HG03354 (cell line): ENCODE results near the gene NLN.
"Not testable (repeated sequence)": the region's sequence is repeated elsewhere in the genome, so short reads cannot be mapped to it uniquely, and the experiment has no call there.

ENCODE experiments used
- ATAC-seq: cut with Tn5 transposase; IDR thresholded peaks from one replicate; pipeline ENCODE4 v1.9.1; 2021; ENCODE audit warnings: mild to moderate bottlenecking; ENCODE audit not compliant: unreplicated experiment, poor library complexity, severe bottlenecking

NLN gene

DNA sequence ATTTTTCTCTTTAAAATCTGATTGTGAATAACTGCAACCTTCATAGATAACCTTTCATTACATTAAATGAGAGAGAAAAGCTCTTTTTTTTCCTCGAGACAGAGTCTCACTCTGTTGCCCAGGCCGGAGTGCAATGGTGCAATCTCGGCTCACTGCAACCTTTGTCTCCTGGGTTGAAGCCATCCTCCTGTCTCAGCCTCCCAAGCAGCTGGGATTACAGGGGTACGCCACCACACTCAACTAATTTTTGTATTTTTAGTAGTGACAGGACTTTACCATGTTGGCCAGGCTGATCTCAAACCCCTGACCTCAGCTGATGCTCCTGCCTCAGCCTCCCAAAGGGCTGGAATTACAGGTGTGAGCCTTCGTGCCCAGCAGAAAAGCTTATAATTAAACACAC is 134.5 kb downstream of the NLN start:
- ATAC-seq, result no peak

DNA sequence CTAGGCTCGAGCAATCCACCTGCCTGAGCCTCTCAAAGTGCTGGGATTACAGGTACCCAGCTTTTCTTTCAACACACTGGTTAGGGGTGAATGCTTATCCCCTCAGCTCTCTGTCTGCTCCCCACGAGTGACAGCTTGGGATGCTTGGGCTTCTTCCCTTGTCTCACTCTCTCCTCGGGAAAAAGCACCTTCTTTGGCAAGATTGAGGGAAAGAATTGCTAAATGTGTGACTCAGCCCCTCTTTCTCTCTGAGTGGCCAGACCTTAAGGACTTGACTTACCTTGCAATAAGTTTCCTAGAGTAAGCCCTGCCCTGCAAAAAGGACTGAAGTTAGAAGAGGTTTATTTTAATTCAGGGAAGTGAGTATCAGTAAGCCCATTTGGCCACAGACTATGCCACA is 136.3 kb downstream of the NLN start:
- no peak for ATAC-seq

DNA sequence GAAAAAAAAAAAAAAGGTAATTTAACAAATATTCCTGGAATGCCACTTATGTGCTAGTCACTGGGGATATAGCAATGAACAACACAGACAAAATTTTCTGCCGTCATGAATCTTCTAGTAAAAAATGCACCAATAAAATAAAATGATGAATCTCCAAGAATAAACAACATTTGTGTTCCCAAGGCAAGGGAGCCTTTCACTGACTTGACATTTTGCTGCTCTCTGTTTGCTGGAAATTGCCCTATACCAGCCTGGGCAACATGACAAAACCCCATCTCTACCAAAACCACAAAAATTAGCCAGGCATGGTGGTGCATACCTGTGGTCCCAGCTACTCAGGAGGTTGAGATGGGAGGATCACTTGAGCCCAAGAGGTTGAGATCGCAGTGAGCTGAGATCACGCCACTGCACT is 139.8 kb downstream of the NLN start:
- no peak for ATAC-seq

DNA sequence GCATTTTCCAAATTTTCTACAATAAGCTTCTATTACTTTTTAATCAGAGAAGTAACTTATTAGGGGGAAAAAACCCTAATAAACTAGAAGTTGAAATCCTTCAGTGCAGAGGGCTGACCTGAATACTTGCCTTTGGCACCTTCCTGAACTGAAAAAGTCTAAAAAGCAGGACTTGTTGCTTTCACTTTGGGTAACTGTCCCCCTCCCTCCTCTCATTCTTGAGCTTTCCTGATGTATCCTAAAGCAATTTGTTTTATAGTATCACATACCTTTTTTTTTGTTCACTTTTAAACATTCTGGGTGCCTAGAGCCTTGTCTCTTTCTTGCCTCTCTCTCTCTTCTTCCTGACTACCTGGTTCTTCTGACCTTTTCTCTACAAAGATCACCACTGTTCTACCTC is 140.4 kb downstream of the NLN start:
- no peak for ATAC-seq

DNA sequence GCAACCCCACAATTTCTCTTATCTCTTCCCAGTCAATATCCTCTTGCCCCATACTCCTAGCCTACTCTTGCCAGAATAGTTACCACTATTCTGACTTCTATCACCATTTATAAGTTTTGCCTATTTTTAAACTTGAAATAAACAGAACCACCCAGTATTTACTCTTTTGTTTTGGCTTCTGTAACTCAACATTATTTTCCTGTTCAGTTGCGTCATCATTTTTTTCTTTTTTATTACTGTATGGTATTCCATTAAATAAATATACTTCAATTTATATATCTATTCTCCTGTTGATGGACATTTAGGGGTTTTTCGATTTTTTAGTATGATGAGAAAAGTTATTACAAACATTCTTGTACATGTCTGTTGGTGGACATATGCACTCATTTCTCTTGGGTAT is 141.7 kb downstream of the NLN start:
- ATAC-seq, result no peak

DNA sequence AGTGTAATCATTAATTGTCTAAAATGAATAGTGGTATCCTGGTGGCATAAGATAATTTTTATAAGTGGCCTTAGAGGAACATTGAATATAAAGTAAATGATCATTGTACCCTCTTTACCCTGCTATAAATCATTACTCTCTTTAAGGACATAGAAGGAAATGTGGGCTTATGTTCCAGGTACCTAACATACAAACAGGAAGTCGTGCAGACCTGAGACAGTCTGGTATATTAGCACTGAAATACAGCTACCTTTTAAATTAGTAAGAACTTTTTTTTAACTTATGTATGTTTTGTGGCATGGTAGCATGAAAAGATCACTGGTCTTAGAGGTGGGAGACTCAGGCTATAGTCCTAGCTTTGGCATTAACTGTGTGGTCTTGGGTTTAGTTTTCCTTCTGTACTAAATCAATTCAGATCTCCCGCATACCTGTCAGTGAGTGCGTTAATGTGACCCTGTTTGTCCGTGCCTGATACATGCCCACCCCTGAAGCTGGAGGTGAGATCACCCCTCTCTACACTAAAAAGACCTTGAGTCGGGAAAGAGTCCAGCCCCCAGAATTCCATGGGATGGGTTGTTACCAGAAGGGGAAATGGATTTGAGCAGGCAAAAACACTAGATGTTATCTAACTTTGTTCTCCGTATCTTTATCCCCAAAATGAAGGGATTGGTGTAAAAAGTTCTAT is 145.0 kb downstream of the NLN start:
- no peak for ATAC-seq

DNA sequence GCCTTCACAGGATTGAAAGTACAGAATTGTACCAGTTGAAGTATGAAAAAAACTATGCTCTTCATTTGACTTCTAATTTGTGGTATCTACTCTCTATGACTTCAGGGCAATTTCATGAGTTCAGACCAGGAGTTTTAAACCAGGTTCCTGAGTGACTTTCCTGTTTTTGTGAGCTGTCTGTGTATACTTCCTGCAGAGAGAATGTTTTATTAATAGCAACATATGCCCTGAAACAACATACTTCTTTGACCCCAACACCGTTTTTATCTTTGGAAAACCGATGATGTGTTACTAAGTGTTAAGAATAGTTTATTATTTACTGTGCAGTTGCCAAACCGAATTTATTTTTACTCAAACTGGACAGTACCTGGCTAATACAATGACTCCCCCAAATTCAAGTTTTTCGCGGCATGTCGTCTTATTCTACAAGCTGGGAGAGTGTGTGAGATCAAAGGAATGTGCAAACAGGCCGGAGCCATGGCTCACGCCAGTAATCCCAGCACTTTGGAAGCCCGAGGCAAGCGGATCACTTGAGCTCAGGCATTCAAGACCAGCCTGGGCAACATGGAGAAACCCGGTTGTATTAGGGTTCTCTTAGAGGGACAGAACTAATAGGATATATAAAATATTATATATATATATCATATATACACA is 145.7 kb downstream of the NLN start:
- no peak for ATAC-seq

DNA sequence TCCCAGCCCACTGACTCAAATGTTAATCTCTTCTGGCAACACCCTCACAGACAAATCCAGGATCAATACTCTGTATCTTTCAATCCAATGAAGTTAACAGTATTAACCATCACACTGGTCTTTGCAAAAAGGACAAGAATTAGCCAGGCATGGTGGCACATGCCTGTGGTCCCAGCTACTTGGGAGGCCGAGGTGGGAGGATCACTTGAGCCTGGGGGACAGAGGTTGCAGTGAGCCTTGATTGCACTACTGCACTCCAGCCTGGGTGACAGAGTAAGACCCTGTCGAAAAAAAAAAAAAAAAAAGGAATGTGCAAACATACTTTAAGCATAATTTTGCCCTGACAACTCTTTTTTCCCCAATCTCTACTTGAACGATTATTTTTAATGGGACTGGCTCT is 146.5 kb downstream of the NLN start:
- no peak for ATAC-seq

DNA sequence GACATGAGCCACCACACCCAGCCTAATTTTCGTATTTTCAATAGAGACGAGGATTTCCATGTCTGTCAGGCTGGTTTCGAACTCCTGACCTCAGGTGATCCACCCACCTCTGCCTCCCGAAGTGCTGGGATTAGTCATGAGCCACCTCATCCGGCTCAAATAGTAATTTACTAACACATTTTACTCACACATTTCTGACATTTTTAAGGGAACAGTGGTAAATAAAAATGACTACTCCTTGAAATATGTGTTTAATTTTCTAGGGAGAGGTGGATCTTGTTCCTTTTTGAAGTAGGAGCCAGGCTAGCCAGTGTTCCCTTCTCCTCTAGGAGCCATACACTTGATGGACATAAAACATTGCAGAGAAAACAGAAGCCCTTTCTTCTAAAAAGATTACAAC is 149.2 kb downstream of the NLN start:
- ATAC-seq, result no peak

DNA sequence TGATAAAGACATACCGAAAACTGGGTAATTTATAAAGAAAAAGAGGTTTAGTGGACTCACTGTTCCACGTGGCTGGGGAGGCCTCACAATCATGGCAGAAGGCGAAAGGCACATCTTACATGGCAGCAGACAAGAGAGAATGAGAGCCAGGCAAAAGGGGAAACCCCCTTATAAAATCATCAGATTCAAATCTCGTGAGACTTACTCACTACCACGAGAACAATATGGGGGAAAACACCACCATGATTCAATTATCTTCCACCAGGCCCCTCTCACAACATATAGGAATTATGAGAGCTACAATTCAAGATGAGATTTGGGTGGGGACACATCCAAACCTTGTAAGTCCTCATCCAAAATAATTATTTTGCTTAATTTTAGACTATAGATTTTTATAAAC is 149.8 kb downstream of the NLN start:
- not testable (repeated sequence) for ATAC-seq

DNA sequence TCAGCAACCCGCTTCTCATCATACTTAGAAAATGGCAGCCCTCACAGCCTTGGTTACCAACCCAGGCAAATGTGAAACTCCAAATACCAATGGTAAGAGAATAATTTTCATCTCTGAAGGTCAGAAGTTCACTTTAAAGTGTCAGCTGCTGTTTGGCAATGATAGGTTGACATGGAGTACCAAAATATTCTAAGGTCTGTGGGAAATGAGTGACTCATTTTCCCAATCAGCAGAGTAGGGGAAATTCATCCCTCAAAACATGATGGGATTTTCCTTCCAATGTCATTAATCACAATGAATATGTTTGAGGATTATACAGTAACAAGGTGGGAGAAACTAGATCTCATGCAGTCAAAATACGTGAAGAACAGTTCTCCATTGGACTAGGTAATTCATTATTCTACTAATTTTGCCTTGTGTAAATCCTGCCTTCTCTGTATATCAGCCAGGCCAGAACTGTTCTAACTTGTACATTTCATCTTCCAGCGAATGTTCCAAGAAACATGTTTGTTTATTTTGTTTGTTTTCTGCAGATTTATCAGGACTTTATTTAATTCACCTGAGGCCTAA is 151.3 kb downstream of the NLN start:
- no peak for ATAC-seq

DNA sequence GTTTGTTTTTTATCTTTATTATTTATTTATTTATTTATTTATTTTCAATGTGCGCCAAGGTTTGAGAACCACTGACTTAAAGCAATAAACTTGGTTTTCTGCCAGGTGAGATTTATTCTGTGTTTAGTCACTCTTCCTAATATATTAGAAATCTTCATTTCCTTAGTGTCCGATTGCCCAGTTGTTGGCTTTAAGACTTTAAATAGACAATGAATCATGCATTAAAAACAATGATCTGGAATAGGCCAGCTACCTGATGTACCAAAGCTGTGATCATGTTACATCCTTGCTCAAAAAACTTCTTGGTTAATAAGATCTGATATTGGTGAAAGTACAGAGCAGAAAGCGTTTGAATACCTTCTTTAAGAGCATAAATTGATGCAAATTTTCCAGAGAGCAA is 152.2 kb downstream of the NLN start:
- ATAC-seq, result no peak

DNA sequence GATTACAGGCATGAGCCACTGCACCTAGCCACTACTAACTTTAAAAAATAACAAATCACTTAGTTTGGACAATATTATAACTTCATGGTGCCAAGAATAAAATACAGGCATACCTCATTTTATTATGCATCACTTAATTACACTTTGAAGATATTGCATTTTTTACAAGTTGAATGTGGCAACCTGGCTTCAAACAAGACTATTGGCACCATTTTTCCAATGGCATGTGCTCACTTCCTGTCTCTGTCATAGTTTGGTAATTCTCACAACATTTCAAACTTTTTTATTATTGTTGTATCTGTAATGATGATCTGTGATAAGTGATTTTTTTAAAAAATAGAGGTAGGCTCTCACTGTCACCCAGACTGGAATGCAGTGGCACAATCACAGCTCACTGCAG is 154.5 kb downstream of the NLN start:
- no peak for ATAC-seq

DNA sequence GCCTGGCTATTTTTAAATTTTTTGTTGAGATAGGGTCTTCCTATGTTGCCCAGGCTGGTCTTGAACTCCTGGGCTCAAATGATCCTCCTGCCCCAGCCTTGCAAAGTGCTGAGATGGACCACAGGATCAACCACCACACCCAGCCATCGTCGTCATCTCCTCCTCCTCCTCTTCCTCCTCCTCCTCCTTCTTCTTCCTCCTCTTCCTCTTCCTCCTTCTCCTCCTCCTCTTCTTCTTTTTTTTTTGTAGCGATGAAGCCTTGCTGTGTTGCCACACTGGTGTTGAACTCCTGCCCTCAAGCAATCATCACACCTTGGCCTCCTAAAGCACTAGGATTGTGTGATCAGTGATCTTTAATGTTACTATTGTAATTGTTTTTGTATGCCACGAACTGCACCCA is 155.0 kb downstream of the NLN start:
- ATAC-seq, result no peak
